ACC112 (cell line): Measurements from ENCODE around the gene ACOT7.

ENCODE experiments used
- H2AFZ ChIP-seq: fragments of 200-600 bp; sonication (generic); one replicate; pipeline ENCODE4 v1.6.0; 2017; ENCODE audit warnings: antibody characterized with exemption, low read length; ENCODE audit not compliant: unreplicated experiment
- H3K27ac ChIP-seq: fragments of 200-600 bp; sonication (generic); 2 replicates; pipeline ENCODE4 v1.5.1; 2014; ENCODE audit warnings: low read depth, mild to moderate bottlenecking, antibody characterized with exemption, low read length, moderate library complexity
- H3K27me3 ChIP-seq: fragments of 200-600 bp; sonication (generic); 2 replicates; pipeline ENCODE4 v1.6.1; 2014; ENCODE audit warnings: mild to moderate bottlenecking, antibody characterized with exemption, low read length, moderate library complexity, mixed read lengths; ENCODE audit not compliant: insufficient read depth
- H3K36me3 ChIP-seq: fragments of 200-600 bp; sonication (generic); 2 replicates; pipeline ENCODE4 v1.6.1; 2016; ENCODE audit warnings: mild to moderate bottlenecking, antibody characterized with exemption, low read length, moderate library complexity, mixed read lengths; ENCODE audit not compliant: insufficient read depth
- H3K4me1 ChIP-seq: fragments of 200-600 bp; sonication (generic); one replicate; pipeline ENCODE4 v1.6.1; 2016; ENCODE audit warnings: low read length, mixed read lengths; ENCODE audit not compliant: insufficient read depth, unreplicated experiment, control insufficient read depth
- H3K4me3 ChIP-seq: fragments of 200-600 bp; sonication (generic); 2 replicates; pipeline ENCODE4 v1.5.1; 2014; ENCODE audit warnings: mild to moderate bottlenecking, low read depth, low read length
- H3K79me2 ChIP-seq: fragments of 200-600 bp; sonication (generic); one replicate; pipeline ENCODE4 v1.6.0; 2016; ENCODE audit warnings: low read length; ENCODE audit not compliant: control insufficient read depth, unreplicated experiment, insufficient read depth

ACOT7 gene

GRCh38 chr1:6252374-6252710, 141.2 kb downstream of the ACOT7 start:
- Histone ChIP-seq H3K27me3 (peaks cover 18% of the 10 kb centered on the region; the same call in 1 of the 2 replicates), H2AFZ (no peak overlapping the region), H3K4me3 (no peak overlapping the region), H3K27ac (no peak overlapping the region), H3K4me1 (no peaks in the 10 kb centered on the region), H3K79me2 (no peaks in the 10 kb centered on the region), H3K36me3 (no peaks in the 10 kb centered on the region)

- H3K79me2 ChIP-seq: no peaks in the 10 kb centered on the region
- no peak overlapping the region for H3K4me3 ChIP-seq
- H2AFZ ChIP-seq: no peak overlapping the region
- H3K4me1 ChIP-seq: no peaks in the 10 kb centered on the region
- no peaks in the 10 kb centered on the region for H3K36me3 ChIP-seq
- H3K27ac ChIP-seq: no peak overlapping the region
- peaks cover 18% of the 10 kb centered on the region; the same call in 1 of the 2 replicates for H3K27me3 ChIP-seq
Measured at GRCh38 chr1:6251681-6252373, 141.7 kb downstream of the ACOT7 start.

- no peak overlapping the region for H3K27ac ChIP-seq
- no peaks in the 10 kb centered on the region for H3K79me2 ChIP-seq
- no peaks in the 10 kb centered on the region for H3K36me3 ChIP-seq
- H3K4me3 ChIP-seq: no peak overlapping the region
- peaks cover 22% of the 10 kb centered on the region; the same call in 1 of the 2 replicates for H3K27me3 ChIP-seq
- H3K4me1 ChIP-seq: no peaks in the 10 kb centered on the region
- no peak overlapping the region for H2AFZ ChIP-seq
Measured at GRCh38 chr1:6251233-6251632, 142.3 kb downstream of the ACOT7 start.

- Histone ChIP-seq H3K4me1 (no peaks in the 10 kb centered on the region), H3K4me3 (no peak overlapping the region), H3K27me3 (peaks cover 33% of the 10 kb centered on the region; the same call in 1 of the 2 replicates)
Measured at GRCh38 chr1:6249739-6250689, 143.6 kb downstream of the ACOT7 start.

GRCh38 chr1:6248932-6249738, 144.4 kb downstream of the ACOT7 start:
- Histone ChIP-seq H2AFZ (no peak overlapping the region), H3K4me3 (peak overlapping the region; percentile 49; the same call in 1 of the 2 replicates), H3K27me3 (peaks cover 39% of the 10 kb centered on the region), H3K4me1 (no peaks in the 10 kb centered on the region), H3K79me2 (no peaks in the 10 kb centered on the region), H3K27ac (no peak overlapping the region), H3K36me3 (no peaks in the 10 kb centered on the region)

More at GRCh38 chr1:6249739-6250689, 143.6 kb downstream of the ACOT7 start:
- Histone ChIP-seq H3K36me3 (no peaks in the 10 kb centered on the region), H3K27ac (no peak overlapping the region), H2AFZ (no peak overlapping the region), H3K79me2 (no peaks in the 10 kb centered on the region)

GRCh38 chr1:6248161-6248776, 145.3 kb downstream of the ACOT7 start:
- H2AFZ ChIP-seq: no peak overlapping the region
- peaks cover 48% of the 10 kb centered on the region for H3K27me3 ChIP-seq
- no peaks in the 10 kb centered on the region for H3K36me3 ChIP-seq
- H3K79me2 ChIP-seq: no peaks in the 10 kb centered on the region
- no peaks in the 10 kb centered on the region for H3K4me1 ChIP-seq
- no peak overlapping the region for H3K27ac ChIP-seq
- no peak overlapping the region for H3K4me3 ChIP-seq

- Histone ChIP-seq H3K27ac (no peak overlapping the region), H3K36me3 (no peaks in the 10 kb centered on the region), H2AFZ (no peak overlapping the region), H3K79me2 (no peaks in the 10 kb centered on the region), H3K4me3 (no peak overlapping the region), H3K27me3 (peaks cover 54% of the 10 kb centered on the region), H3K4me1 (no peaks in the 10 kb centered on the region)
Measured at GRCh38 chr1:6247651-6248050, 145.9 kb downstream of the ACOT7 start.

GRCh38 chr1:6246497-6247467, 146.8 kb downstream of the ACOT7 start:
- no peaks in the 10 kb centered on the region for H3K36me3 ChIP-seq
- H3K27ac ChIP-seq: no peak overlapping the region
- H3K4me3 ChIP-seq: no peak overlapping the region
- H3K4me1 ChIP-seq: no peaks in the 10 kb centered on the region
- peaks cover 63% of the 10 kb centered on the region for H3K27me3 ChIP-seq
- H3K79me2 ChIP-seq: no peaks in the 10 kb centered on the region
- no peak overlapping the region for H2AFZ ChIP-seq

- no peak overlapping the region for H3K27ac ChIP-seq
- H2AFZ ChIP-seq: no peak overlapping the region
- H3K36me3 ChIP-seq: no peaks in the 10 kb centered on the region
- H3K4me3 ChIP-seq: peak overlapping the region; percentile 58
- H3K27me3 ChIP-seq: peaks cover 71% of the 10 kb centered on the region
- H3K79me2 ChIP-seq: no peaks in the 10 kb centered on the region
- H3K4me1 ChIP-seq: no peaks in the 10 kb centered on the region
Measured at GRCh38 chr1:6245869-6246496, 147.6 kb downstream of the ACOT7 start.
